ENCODE measurements around the gene ANKRD29. TPM values are rescaled to one million over a fixed set of nuclear protein-coding genes. Genes with fewer than 3 reads are reported as not detected.

Gene ANKRD29
- total RNA-seq, 1 donor from 2014 or later: 9.2 TPM

GRCh38 chr18:23706971-23707640 is 44.4 kb upstream of the ANKRD29 start:
- no peak for TF ChIP-seq CTCF (IDR thresholded peaks at IDR 0.05; ENCODE audit: borderline replicate concordance)
- Histone ChIP-seq H3K36me3 (no peaks in the 10 kb centered on the region), H3K4me3 (no peak overlapping the region), H3K27ac (replicated peaks) (no peak overlapping the region), H3K27me3 (ENCODE audit: low read depth) (no peaks in the 10 kb centered on the region), H3K9me3 (replicated peaks) (peaks cover 9% of the 10 kb centered on the region), H3K4me1 (no peaks in the 10 kb centered on the region)
- intact Hi-C loops (cut with micrococcal nuclease): no loop called here
- DNase-seq: no peak

- no peaks in the 10 kb centered on the region for H3K27me3 ChIP-seq (ENCODE audit: low read depth)
- peak overlapping the region; percentile 43 for H3K27ac ChIP-seq (replicated peaks)
- no peak for DNase-seq
- intact Hi-C loops (cut with micrococcal nuclease): loop anchor here (5.0 kb wide), 1 partner anchor 83 kb away; no protein-coding TSS in a partner anchor
- H3K4me1 ChIP-seq: no peaks in the 10 kb centered on the region
- H3K36me3 ChIP-seq: no peaks in the 10 kb centered on the region
- H3K4me3 ChIP-seq: no peak overlapping the region
- peaks cover 9% of the 10 kb centered on the region for H3K9me3 ChIP-seq (replicated peaks)
- TF ChIP-seq CTCF (IDR thresholded peaks at IDR 0.05; ENCODE audit: borderline replicate concordance): no peak
These were observed 42.1 kb upstream of the ANKRD29 start for GRCh38 chr18:23704806-23705205.

GRCh38 chr18:23703987-23704384 is 41.3 kb upstream of the ANKRD29 start:
- Histone ChIP-seq H3K36me3 (no peaks in the 10 kb centered on the region), H3K27me3 (ENCODE audit: low read depth) (no peaks in the 10 kb centered on the region), H3K4me3 (no peak overlapping the region), H3K9me3 (replicated peaks) (peaks cover 9% of the 10 kb centered on the region), H3K27ac (replicated peaks) (peak overlapping the region; percentile 43), H3K4me1 (no peaks in the 10 kb centered on the region)
- TF ChIP-seq CTCF (IDR thresholded peaks at IDR 0.05; ENCODE audit: borderline replicate concordance): no peak
- intact Hi-C loops (cut with micrococcal nuclease): loop anchor here (5.0 kb wide), 1 partner anchor 82 kb away; no protein-coding TSS in a partner anchor
- DNase-seq: no peak

GRCh38 chr18:23703057-23703986 is 40.6 kb upstream of the ANKRD29 start:
- no peaks in the 10 kb centered on the region for H3K36me3 ChIP-seq
- no peaks in the 10 kb centered on the region for H3K27me3 ChIP-seq (ENCODE audit: low read depth)
- intact Hi-C loops (cut with micrococcal nuclease): loop anchor here (5.0 kb wide), 1 partner anchor 81 kb away; no protein-coding TSS in a partner anchor
- DNase-seq: no peak
- H3K4me3 ChIP-seq: no peak overlapping the region
- peak; percentile 70 for TF ChIP-seq CTCF (IDR thresholded peaks at IDR 0.05; ENCODE audit: borderline replicate concordance)
- H3K4me1 ChIP-seq: no peaks in the 10 kb centered on the region
- peak overlapping the region; percentile 43 for H3K27ac ChIP-seq (replicated peaks)
- peaks cover 9% of the 10 kb centered on the region for H3K9me3 ChIP-seq (replicated peaks)

GRCh38 chr18:23702606-23703005 is 39.9 kb upstream of the ANKRD29 start:
- Histone ChIP-seq H3K36me3 (no peaks in the 10 kb centered on the region), H3K4me1 (no peaks in the 10 kb centered on the region), H3K27me3 (ENCODE audit: low read depth) (no peaks in the 10 kb centered on the region), H3K27ac (replicated peaks) (no peak overlapping the region), H3K9me3 (replicated peaks) (peaks cover 9% of the 10 kb centered on the region), H3K4me3 (no peak overlapping the region)
- no peak for DNase-seq
- no peak for TF ChIP-seq CTCF (IDR thresholded peaks at IDR 0.05; ENCODE audit: borderline replicate concordance)
- intact Hi-C loops (cut with micrococcal nuclease): loop anchor here (5.0 kb wide), 1 partner anchor 80 kb away; no protein-coding TSS in a partner anchor
